ENCODE results near the gene RMDN3.
A peak's percentile ranks its signal among the peaks of the same experiment; 100 is the strongest.

The RMDN3 gene

DNA sequence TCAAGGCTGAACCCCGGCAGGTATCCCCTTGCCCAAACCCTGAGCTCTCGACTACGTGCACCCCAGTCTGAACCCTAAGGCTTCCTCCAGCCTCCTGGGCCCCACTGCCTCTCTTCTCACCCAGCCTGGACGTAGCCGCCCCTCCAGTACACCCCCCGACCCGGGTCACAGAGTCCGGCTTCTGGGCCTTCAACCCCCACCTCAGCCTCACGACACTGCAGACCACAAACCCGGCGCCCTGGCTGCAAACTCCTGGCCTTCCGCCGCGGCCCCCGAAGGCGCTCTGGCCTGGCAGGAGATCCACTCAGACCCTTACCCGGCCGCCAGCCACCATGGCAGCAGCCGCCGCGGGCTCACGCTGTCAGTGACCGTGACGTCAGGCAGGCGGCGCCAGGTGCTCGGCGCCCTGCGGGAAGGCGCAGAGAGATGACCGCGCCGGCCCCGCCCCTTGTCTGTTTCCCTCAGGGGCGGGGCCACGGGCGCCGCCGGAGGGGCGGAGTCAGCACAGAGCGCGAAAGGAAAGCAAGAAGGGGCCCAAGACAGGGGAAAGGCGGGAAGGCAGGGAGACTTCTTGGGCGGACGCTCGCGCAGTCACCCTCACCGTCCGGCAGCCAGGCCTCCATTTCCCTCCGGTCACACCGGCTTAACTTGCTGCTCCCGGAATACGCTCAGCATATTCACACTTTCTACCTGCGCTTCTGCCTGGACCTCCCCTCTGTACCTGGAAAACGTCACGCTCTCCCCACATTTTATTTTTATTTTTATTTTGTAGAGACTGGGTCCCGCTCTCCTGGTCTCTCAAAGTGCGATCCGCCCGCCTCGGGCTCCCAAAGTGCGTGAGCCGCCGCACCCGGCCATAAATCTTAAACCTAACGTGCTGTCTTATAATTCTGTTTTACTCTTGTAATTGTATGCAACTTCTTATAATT is at the start of gene RMDN3:
TSS of gene RMDN3 (minus strand) at position 372 of the 929 bp plus-strand sequence. CDS start 471 bp downstream, outside the sequence.
- DNase-seq, result peak; percentile 95

GRCh38 chr15:40803688-40804087 is 48.6 kb upstream of the RMDN3 start:
- no peak for DNase-seq

- no peak for DNase-seq
Observed at GRCh38 chr15:40803076-40803475, 48.0 kb upstream of the RMDN3 start.

GRCh38 chr15:40799523-40799922 is 44.5 kb upstream of the RMDN3 start:
- DNase-seq, result no peak

GRCh38 chr15:40796512-40796911 is 41.5 kb upstream of the RMDN3 start:
- no peak for DNase-seq

- no peak for DNase-seq
Observed at GRCh38 chr15:40796041-40796440, 41.0 kb upstream of the RMDN3 start.

- no peak for DNase-seq
Observed at GRCh38 chr15:40793216-40793989, 38.3 kb upstream of the RMDN3 start.

- no peak for DNase-seq
Observed at GRCh38 chr15:40792394-40792793, 37.3 kb upstream of the RMDN3 start.

DNA sequence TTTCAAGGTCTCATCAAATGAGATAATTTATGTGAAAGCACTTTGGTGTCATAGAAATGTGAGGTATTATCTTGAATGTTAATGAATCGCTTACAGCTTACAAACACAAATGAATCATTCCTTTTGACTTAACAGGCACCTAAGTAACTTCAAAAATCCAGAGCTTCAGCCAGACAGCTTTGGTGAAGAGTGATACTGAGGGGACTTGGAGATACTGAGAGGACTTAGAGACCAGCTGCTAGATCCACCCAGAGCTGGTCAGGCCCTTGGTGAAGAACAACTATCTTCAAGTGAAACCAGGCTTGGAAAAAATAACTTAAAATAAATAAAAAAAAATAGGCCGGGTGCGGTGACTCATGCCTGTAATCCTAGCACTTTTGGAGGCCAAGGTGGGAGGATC is 35.7 kb upstream of the RMDN3 start:
- DNase-seq, result no peak

DNA sequence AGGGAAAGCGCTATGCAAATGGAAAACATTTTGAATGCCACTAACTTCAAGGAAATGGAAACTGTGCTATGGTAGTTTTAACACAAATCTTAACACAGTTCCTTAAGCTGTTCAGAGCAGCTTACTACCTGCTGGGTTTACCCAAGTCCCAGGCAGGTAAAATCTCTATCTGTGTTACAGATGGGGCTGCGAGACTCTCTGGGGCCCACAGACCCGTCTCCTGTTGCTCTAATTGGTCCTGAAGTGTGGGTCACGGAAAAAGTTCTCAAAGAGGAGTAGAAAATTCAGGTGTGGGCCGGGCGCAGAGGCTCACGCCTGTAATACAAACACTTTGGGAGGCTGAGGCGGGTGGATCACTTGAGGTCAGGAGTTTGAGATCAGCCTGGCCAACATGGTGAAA is 34.9 kb upstream of the RMDN3 start:
- no peak for DNase-seq

DNA sequence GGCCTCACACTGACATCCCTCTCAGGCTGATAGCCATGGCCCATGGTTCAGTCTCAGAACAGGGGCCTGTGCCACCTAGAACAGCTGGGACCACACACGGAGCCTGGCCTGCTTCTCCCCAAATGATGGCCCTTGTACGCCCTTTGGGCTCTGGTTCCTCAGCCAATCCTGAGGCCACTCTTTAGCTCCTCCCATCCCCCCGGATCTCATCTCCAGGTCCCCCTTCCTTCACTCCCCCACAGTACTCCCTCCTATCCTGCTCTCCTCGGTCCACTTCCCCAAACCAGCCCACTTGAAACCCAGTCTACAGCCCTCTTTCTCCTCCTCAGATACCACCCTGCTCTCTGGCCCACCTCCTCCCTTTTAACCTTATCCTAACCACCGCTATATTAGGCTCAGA is 34.1 kb upstream of the RMDN3 start:
- DNase-seq, result no peak

GRCh38 chr15:40787991-40788390 is 32.9 kb upstream of the RMDN3 start:
- no peak for DNase-seq

DNA sequence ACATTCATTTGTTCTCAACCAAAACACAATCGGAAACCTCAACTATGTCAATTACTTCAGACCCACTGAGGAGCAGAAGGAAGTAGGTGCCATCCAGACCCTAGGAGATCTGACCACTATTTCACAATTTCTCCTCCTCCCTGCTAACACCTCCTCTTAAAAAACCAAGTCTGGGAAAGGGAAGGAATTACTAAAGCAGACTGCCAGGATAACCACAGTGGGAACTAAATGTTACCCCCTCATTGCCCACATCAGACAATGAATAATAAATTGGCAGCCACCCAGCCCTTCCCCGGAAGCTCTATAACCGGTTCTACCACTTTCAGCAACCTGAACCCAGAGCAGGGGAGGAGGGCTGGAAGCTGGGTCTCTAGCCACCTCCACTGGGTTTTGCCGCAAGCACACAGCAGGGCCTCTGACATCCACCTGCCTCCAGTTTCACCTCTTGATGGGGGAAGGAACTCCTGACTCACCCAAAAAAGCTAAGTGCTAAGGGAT is 32.3 kb upstream of the RMDN3 start:
- DNase-seq, result peak; percentile 74

- no peak for DNase-seq
Observed at GRCh38 chr15:40785814-40786213, 30.8 kb upstream of the RMDN3 start.

DNA sequence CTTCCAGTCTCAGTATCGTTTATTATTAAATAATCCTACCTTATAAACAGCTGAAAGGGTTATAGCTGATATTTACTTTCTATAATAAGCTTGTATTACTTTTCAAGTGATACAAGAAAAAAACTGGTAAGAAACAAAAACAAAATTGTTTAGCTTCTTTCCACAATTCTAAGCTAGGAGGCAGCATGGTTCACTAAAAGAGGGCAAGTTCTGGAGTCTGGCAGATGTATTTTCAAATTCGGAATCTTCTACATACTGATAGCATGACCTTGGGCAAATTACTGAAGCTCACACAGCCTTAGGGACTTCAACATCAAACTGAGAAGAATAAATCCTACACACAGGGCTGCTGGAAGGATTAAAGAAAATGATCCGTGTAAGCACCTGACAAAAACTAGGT is 30.1 kb upstream of the RMDN3 start:
- DNase-seq, result no peak

GRCh38 chr15:40782609-40783227 is 27.7 kb upstream of the RMDN3 start:
- peak; percentile 85 for DNase-seq

DNA sequence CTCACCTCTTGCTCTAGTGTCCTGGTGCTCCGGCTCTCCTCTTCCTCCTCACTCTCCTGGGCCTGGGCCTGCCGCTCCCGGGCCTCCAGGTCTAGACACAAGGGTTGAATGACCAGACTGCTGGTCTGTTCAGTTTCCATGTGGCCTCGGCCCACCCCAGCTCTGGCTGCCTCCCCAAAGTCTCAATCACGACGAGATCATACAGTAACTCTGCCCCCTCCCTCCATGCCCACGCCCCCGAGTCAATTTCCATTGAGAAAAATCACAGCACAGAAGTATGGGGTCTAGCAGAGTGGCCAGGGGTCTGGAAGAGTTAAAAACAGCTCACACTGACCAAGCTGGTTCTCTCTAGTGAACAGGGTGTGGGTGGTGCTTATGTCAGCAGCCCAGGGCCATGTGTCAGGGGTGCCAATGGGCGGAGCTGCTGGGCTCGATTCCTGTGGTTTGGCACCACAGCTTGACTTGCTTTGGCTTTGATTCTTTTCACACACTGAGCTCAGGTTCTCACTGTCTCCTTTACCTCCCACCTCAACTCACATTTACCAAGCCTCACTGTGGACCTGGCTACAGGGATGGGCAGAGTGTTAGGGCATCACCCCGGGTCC is 21.6 kb upstream of the RMDN3 start:
- peak; percentile 26 for DNase-seq

DNA sequence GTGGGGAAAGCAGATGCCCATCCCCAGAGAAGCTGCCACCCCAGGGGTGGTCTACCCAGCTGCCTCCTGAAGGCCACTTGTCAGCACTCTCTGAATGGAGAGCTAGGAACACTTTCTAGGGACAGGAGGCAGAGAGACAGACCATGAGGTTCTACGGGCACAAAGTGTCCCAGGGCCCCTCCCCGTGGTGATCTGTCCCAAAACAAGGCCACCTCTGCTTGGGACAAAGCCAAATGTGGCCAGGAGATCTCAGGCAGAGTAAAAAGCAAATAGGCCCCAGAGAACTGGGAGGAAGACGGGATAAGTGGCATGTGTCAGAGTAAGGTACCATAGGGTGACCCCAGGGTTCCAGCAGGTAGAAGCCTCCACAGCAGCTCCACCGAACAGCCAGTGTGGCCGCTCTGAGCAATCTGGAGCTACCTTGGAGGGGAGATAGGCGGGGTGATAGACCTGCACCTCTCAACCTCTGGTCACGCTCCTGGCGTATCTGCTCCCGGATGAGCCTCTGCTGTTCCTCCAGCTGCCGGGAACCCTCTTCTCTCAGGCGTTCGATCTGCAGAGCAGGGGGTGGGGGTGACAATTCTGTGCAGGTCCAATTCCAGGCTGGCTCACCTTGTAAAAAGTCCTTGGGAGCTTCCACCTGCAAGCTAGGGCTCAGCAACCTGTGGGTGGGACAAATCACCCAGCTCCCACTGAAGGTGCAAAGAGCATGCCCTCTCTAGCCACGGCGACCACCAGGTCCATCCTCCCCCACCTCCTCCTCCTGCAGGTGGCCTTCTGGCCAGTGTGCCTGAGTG is 20.9 kb upstream of the RMDN3 start:
- no peak for DNase-seq

DNA sequence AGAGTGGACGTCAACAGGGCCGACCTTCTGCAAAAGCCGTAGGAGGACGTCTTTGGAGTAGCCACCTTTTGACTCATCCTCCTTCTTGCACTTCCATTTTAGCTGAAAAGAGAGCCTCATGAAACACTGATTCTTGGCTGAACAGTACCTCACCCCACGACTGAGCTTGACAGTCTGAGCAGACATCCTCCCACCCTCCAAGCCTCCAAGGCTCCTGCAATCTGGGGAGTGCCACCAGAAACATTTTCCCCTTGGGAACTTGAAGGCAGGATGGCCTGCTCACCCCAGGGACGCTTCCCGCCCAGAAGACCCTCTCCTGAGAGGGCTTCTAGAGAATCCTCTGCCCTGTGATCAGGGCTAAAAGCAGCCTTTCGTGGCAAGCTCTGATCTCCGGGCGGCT is 20.0 kb upstream of the RMDN3 start:
- no peak for DNase-seq

DNA sequence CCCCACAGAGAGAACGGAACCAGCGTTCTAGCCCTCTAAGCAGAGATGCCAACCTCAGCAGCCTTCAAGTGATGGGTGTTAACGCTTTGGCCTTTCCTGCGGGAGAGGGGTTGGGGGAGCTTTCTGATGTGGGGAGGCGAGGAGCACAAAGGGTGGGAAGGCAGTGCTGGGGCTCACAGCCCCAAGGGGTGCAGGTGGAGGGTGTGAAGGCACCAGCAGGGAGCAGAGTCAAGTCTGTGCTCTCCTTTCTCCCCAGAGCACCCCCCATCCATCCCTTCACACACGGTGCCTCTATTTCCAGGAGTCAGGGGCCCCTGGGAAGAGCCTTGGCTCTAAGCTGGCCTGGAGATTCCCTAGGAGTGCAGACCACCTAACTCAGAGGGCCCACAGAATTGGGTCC is 18.8 kb upstream of the RMDN3 start:
- no peak for DNase-seq

DNA sequence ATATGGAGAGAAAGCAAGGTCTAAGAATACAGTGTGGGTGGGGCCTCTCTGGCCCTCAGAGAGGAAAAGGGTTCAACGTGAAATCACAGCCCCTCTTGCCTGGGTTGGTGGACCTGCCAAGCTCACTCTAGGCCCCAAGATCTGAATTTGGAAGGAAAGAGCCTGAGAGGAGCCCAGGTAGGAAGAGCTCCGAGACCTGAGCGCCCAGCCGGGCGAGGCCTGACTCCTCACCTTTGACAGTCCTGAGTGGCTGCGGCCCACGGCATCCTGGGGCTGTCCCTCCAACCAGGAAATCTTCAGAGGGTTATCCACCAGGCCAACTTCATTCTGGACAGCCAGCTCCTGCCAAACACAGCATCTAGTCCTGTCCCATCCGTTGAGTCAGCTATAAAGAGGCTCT is 18.4 kb upstream of the RMDN3 start:
- DNase-seq, result no peak

- DNase-seq, result no peak
Observed at GRCh38 chr15:40772014-40772413, 17.0 kb upstream of the RMDN3 start.

Measured in CD4-positive, alpha-beta T cell treated with Interleukin-6 for 4 hours (primary cell).